Neutrophil (primary cell): ENCODE results near the gene PLEKHA7.
"Not testable (repeated sequence)": the region's sequence is repeated elsewhere in the genome, so short reads cannot be mapped to it uniquely, and the experiment has no call there.

Source experiments
- H3K27ac ChIP-seq: fragments of 200-600 bp; sonication (generic); 2 replicates; pipeline ENCODE4 v1.5.1; 2016; ENCODE audit warnings: mild to moderate bottlenecking, moderate library complexity
- H3K27me3 ChIP-seq: fragments of 200-600 bp; sonication (generic); 2 replicates; pipeline ENCODE4 v1.6.0; 2016; ENCODE audit warnings: mild to moderate bottlenecking
- H3K36me3 ChIP-seq: fragments of 200-600 bp; sonication (generic); 2 replicates; pipeline ENCODE4 v1.5.1; 2017
- H3K4me1 ChIP-seq, 2 experiments: fragments of 200-600 bp in 1 of 2; sonication (generic) in 1 of 2; 1 replicate in 1 of 2; 2 replicates in 1 of 2; pipeline versions ENCODE4 v1.5.1 to v1.6.1; 2013 to 2016; ENCODE audit warnings: low read depth in 1 of 2, low read length in 1 of 2, mild to moderate bottlenecking in 1 of 2, moderate library complexity in 1 of 2; ENCODE audit not compliant: control insufficient read depth in 1 of 2, insufficient read depth in 1 of 2
- H3K4me3 ChIP-seq, 2 experiments: fragments of 200-600 bp in 1 of 2; sonication (generic) in 1 of 2; 1 replicate in 1 of 2; 2 replicates in 1 of 2; pipeline ENCODE4 v1.5.1; 2013 to 2016; ENCODE audit warnings: low read depth in 1 of 2, low read length in 1 of 2, mild to moderate bottlenecking in 1 of 2, moderate library complexity in 1 of 2
- H3K9me3 ChIP-seq: fragments of 200-600 bp; sonication (generic); 2 replicates; pipeline ENCODE4 v1.5.1; 2016
- TF ChIP-seq, protein P1 (sequence below): fragments of 200-600 bp; sonication (generic); IDR thresholded peaks from 2 replicates; pipeline ENCODE4 v1.5.1; 2016; ENCODE audit warnings: antibody characterized with exemption

The PLEKHA7 gene

DNA sequence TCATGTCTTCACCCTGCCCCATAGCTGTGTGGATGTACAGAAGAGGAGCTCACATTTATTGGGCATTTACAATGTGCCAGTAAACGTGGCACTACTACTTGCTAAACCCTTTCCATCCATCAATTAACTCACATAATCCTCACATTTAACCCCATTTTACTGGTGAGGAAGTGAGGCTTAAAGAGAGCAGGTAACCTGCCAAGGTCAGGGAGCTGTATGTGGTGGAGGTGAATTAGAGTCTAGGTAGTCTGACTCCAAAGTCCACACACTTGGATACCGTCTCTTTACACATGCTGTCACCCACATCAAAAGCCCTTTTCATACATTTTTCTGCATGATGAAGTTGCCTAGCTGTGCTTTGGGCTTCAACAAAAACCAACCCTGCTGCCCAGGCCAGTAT lies 10.8 kb downstream of the PLEKHA7 start:
- TF ChIP-seq, protein P1, sequence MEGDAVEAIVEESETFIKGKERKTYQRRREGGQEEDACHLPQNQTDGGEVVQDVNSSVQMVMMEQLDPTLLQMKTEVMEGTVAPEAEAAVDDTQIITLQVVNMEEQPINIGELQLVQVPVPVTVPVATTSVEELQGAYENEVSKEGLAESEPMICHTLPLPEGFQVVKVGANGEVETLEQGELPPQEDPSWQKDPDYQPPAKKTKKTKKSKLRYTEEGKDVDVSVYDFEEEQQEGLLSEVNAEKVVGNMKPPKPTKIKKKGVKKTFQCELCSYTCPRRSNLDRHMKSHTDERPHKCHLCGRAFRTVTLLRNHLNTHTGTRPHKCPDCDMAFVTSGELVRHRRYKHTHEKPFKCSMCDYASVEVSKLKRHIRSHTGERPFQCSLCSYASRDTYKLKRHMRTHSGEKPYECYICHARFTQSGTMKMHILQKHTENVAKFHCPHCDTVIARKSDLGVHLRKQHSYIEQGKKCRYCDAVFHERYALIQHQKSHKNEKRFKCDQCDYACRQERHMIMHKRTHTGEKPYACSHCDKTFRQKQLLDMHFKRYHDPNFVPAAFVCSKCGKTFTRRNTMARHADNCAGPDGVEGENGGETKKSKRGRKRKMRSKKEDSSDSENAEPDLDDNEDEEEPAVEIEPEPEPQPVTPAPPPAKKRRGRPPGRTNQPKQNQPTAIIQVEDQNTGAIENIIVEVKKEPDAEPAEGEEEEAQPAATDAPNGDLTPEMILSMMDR = no peak
- no peaks in the 10 kb centered on the region for H3K9me3 ChIP-seq

DNA sequence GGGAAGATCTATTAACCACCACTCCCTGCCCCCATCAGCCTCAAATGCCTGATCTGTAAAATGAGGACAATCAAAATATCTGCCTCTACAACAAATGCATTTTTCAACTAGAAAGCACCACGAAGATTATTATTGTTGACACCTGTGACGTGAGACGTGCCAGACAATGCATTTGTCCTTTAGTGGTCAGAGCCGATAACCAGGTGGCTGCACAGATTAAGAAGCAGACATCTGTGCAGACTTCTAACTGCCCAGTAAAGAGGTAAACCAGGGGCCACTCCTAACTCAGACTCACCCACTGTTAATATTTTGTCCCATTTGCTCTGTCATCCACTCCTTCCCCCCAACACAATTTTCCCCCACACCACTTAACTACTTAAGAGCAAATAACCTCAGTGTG lies 11.7 kb downstream of the PLEKHA7 start:
- no peak overlapping the region for H3K27ac ChIP-seq
- TF ChIP-seq, protein P1 = no peak
- H3K36me3 ChIP-seq = no peaks in the 10 kb centered on the region
- H3K9me3 ChIP-seq = no peaks in the 10 kb centered on the region
- H3K4me1 ChIP-seq = no peaks in the 10 kb centered on the region
- H3K4me3 ChIP-seq = no peak overlapping the region
- no peaks in the 10 kb centered on the region for H3K27me3 ChIP-seq

More for the DNA sequence above, 10.8 kb downstream of the PLEKHA7 start:
- H3K36me3 ChIP-seq = no peaks in the 10 kb centered on the region
- no peak overlapping the region for H3K27ac ChIP-seq
- no peaks in the 10 kb centered on the region for H3K4me1 ChIP-seq
- no peak overlapping the region for H3K4me3 ChIP-seq
- H3K27me3 ChIP-seq = no peaks in the 10 kb centered on the region

DNA sequence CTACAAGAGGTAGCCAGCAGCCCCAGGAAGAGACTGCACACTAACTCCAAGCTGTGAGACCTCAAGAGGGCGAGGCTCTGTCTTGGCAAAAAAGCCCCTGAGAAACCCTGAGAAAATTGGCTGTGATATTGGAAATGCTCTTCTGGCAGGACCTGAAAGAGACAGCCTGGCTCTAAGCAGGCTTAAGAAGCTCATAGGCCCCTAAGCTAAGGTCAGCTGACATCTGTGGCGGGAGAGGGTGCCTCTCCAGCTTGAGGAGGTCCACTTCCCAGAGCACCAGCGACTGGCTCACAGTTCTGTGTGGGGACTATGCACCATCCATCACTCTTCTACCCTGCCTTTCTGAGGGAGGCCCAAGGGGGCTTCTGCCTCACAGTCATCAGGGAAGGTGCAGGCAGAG lies 12.4 kb downstream of the PLEKHA7 start:
- no peak overlapping the region for H3K27ac ChIP-seq
- H3K4me3 ChIP-seq = no peak overlapping the region
- no peaks in the 10 kb centered on the region for H3K36me3 ChIP-seq

DNA sequence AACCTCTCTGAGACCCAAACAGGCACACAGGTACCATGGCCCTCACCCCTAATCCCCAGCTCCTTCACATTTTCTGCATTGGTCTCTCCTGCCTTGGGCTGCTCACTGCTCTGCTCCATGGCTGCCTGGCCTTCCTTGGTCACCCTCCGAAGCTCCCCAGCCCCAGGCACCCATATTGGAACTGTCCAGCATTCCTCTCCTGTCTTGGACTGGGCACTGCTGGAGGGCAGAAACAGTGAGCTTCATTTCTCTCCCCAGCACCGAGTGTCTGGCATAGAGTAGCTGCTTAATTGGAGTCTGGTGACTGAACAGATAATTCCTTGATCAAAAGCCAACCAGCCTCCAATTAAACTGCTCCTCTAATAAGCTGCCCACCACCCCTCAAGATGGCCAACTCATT lies 13.2 kb downstream of the PLEKHA7 start:
- H3K4me3 ChIP-seq = no peak overlapping the region
- H3K9me3 ChIP-seq = no peaks in the 10 kb centered on the region
- H3K36me3 ChIP-seq = no peaks in the 10 kb centered on the region
- H3K4me1 ChIP-seq = no peaks in the 10 kb centered on the region
- H3K27ac ChIP-seq = no peak overlapping the region
- TF ChIP-seq, protein P1 = no peak
- H3K27me3 ChIP-seq = no peaks in the 10 kb centered on the region

More for the DNA sequence above, 12.4 kb downstream of the PLEKHA7 start:
- TF ChIP-seq, protein P1 = no peak
- no peaks in the 10 kb centered on the region for H3K9me3 ChIP-seq
- H3K4me1 ChIP-seq = no peaks in the 10 kb centered on the region
- no peaks in the 10 kb centered on the region for H3K27me3 ChIP-seq

DNA sequence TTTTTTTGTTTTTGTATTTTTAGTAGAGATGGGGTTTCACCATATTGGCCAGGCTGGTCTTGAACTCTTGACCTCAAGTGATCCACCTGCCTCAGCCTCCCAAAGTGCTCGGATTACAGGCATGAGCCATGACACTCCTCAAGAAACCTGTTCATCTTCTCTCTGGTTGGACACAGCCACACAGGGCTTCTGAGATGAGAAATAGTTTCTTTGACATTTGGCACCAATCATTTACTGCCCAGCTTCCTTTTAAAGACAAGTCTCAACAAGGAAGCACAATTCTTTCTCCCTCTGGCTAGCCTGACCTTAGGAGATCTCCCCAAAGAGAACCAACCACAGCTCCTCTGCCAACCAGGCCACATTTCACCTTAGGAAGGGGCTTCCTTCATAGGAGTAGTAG lies 14.0 kb downstream of the PLEKHA7 start:
- H3K27ac ChIP-seq, H3K36me3 ChIP-seq, H3K9me3 ChIP-seq, H3K27me3 ChIP-seq, H3K4me3 ChIP-seq, H3K4me1 ChIP-seq: not testable (repeated sequence)

DNA sequence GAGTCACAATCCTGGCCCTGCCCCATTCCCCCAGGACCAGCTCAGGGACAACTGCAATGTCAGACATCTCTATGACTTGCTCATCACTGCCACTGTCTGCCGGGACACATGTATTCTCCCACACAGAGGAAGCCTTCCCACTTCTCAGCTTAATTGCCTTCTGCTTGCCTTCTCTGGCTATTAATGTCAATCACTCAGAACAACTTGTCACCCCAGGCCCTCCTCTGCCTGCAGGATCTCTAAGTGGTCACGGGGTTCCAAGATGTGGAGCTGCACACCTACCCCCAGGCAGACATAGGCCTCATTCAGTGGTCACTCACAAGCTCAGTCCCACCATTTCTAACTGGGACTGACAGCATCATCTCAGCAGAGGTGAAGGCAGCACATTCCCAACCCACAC lies 15.1 kb downstream of the PLEKHA7 start:
- Histone ChIP-seq H3K4me3 (no peak overlapping the region), H3K9me3 (no peaks in the 10 kb centered on the region), H3K36me3 (no peaks in the 10 kb centered on the region), H3K27ac (no peak overlapping the region), H3K4me1 (no peaks in the 10 kb centered on the region), H3K27me3 (no peaks in the 10 kb centered on the region)
- TF ChIP-seq, protein P1 = no peak
